Mesendoderm (in vitro differentiated cells): ENCODE data around the gene MBTD1.

ENCODE experiments used
- DNase-seq: peaks from one replicate; pipeline ENCODE4 v3.0.0; 2013
- H2AK5ac ChIP-seq: 2 replicates; pipeline ENCODE4 v1.6.1; 2013; ENCODE audit warnings: low read length, inconsistent platforms
- H2BK120ac ChIP-seq: 2 replicates; pipeline ENCODE4 v1.6.1; 2013; ENCODE audit warnings: low read depth, mild to moderate bottlenecking, low read length, moderate library complexity, mixed read lengths
- H2BK15ac ChIP-seq: replicated peaks from 2 replicates; pipeline ENCODE4 v1.6.1; 2013; ENCODE audit warnings: low read depth, mild to moderate bottlenecking, moderate library complexity
- H2BK5ac ChIP-seq: 2 replicates; pipeline ENCODE4 v1.6.1; 2013; ENCODE audit warnings: low read length, inconsistent platforms
- H3K18ac ChIP-seq: 2 replicates; pipeline ENCODE4 v1.6.1; 2013; ENCODE audit warnings: mild to moderate bottlenecking, low read length, mixed read lengths
- H3K23ac ChIP-seq: one replicate; pipeline ENCODE4 v1.6.1; 2013; ENCODE audit warnings: low read length
- H3K27ac ChIP-seq: 2 replicates; pipeline ENCODE4 v1.5.1; 2013; ENCODE audit warnings: low read depth, mild to moderate bottlenecking, inconsistent platforms, low read length, moderate library complexity
- H3K27me3 ChIP-seq: 2 replicates; pipeline ENCODE4 v1.6.1; 2013; ENCODE audit warnings: low read length, control low read depth, mild to moderate bottlenecking, inconsistent platforms; ENCODE audit not compliant: insufficient read depth, poor library complexity
- H3K36me3 ChIP-seq: 2 replicates; pipeline ENCODE4 v1.6.1; 2013; ENCODE audit warnings: low read length, inconsistent platforms; ENCODE audit not compliant: control insufficient read depth, insufficient read depth
- H3K4ac ChIP-seq: one replicate; pipeline ENCODE4 v1.6.1; 2013; ENCODE audit warnings: low read depth, mild to moderate bottlenecking, low read length, moderate library complexity
- H3K4me1 ChIP-seq: 2 replicates; pipeline ENCODE4 v1.6.1; 2013; ENCODE audit warnings: low read depth, low read length, inconsistent platforms; ENCODE audit not compliant: control insufficient read depth
- H3K4me2 ChIP-seq: 2 replicates; pipeline ENCODE4 v1.6.1; 2013; ENCODE audit warnings: low read length
- H3K4me3 ChIP-seq: 2 replicates; pipeline ENCODE4 v1.5.1; 2013; ENCODE audit warnings: mild to moderate bottlenecking, low read length
- H3K56ac ChIP-seq: one replicate; pipeline ENCODE4 v1.6.1; 2013; ENCODE audit warnings: low read length
- H3K79me1 ChIP-seq: 2 replicates; pipeline ENCODE4 v1.6.1; 2013; ENCODE audit warnings: low read length, inconsistent platforms
- H3K79me2 ChIP-seq: 2 replicates; pipeline ENCODE4 v1.6.1; 2013; ENCODE audit warnings: mild to moderate bottlenecking, low read length; ENCODE audit not compliant: control insufficient read depth, insufficient read depth
- H3K9ac ChIP-seq: 2 replicates; pipeline ENCODE4 v1.6.1; 2013; ENCODE audit warnings: low read length, inconsistent platforms
- H4K5ac ChIP-seq: one replicate; pipeline ENCODE4 v1.6.1; 2013; ENCODE audit warnings: low read length
- H4K8ac ChIP-seq: one replicate; pipeline ENCODE4 v1.6.1; 2013; ENCODE audit warnings: low read depth, mild to moderate bottlenecking, control low read depth, low read length, moderate library complexity
- WGBS: extraction: QIAGEN DNeasy Blood & Tissue Kit; methylation state at CpG from one replicate; pipeline ENCODE4 v1.1.7; 2013; ENCODE audit warnings: low lambda C conversion rate, missing lambda C conversion rate; ENCODE audit not compliant: insufficient coverage; ENCODE audit errors: extremely low coverage; 5-methylcytosine and 5-hydroxymethylcytosine counted together

Gene MBTD1

GRCh38 chr17:51200295-51200694 lies 59.6 kb downstream of the MBTD1 start:
- no peaks in the 10 kb centered on the region for H3K27me3 ChIP-seq
- DNase-seq = no peak
- peaks cover 5% of the 10 kb centered on the region for H3K36me3 ChIP-seq

GRCh38 chr17:51197754-51198153 lies 62.1 kb downstream of the MBTD1 start:
- H4K5ac ChIP-seq = no peak overlapping the region
- H3K56ac ChIP-seq = no peak overlapping the region
- no peak overlapping the region for H3K4me3 ChIP-seq
- no peak overlapping the region for H3K4me2 ChIP-seq
- H3K4me1 ChIP-seq = no peaks in the 10 kb centered on the region
- no peak overlapping the region for H2BK120ac ChIP-seq
- no peak overlapping the region for H3K27ac ChIP-seq
- H3K79me2 ChIP-seq = no peaks in the 10 kb centered on the region
- DNase-seq = no peak
- H3K18ac ChIP-seq = no peak overlapping the region
- H3K23ac ChIP-seq = no peak overlapping the region
- H3K9ac ChIP-seq = no peak overlapping the region
- no peaks in the 10 kb centered on the region for H3K79me1 ChIP-seq
- H2BK15ac ChIP-seq = no peak overlapping the region
- no peak overlapping the region for H4K8ac ChIP-seq
- no peak overlapping the region for H2AK5ac ChIP-seq
- no peaks in the 10 kb centered on the region for H3K27me3 ChIP-seq
- H3K36me3 ChIP-seq = peaks cover 3% of the 10 kb centered on the region
- no CpG with 5 or more reads among the region's 4 CpGs for WGBS
- no peak overlapping the region for H3K4ac ChIP-seq
- no peak overlapping the region for H2BK5ac ChIP-seq

More at GRCh38 chr17:51200295-51200694, 59.6 kb downstream of the MBTD1 start:
- Histone ChIP-seq H3K9ac (no peak overlapping the region), H3K4me2 (no peak overlapping the region), H4K5ac (no peak overlapping the region), H3K4ac (no peak overlapping the region), H3K79me2 (no peaks in the 10 kb centered on the region), H2BK120ac (no peak overlapping the region), H3K23ac (no peak overlapping the region), H3K4me3 (no peak overlapping the region), H2AK5ac (no peak overlapping the region), H2BK5ac (no peak overlapping the region), H4K8ac (no peak overlapping the region), H3K56ac (no peak overlapping the region), H3K27ac (no peak overlapping the region), H3K4me1 (no peaks in the 10 kb centered on the region), H3K79me1 (no peaks in the 10 kb centered on the region), H2BK15ac (no peak overlapping the region), H3K18ac (no peak overlapping the region)
- WGBS = no CpG with 5 or more reads among the region's 6 CpGs

GRCh38 chr17:51191895-51192294 lies 68.0 kb downstream of the MBTD1 start:
- Histone ChIP-seq H4K8ac (no peak overlapping the region), H2AK5ac (no peak overlapping the region), H3K79me2 (no peaks in the 10 kb centered on the region), H3K79me1 (no peaks in the 10 kb centered on the region), H3K18ac (no peak overlapping the region), H2BK15ac (no peak overlapping the region), H3K4me1 (no peaks in the 10 kb centered on the region), H3K4me2 (no peak overlapping the region), H3K27ac (no peak overlapping the region), H3K4ac (no peak overlapping the region), H3K27me3 (no peaks in the 10 kb centered on the region), H3K23ac (no peak overlapping the region), H3K36me3 (peaks cover 3% of the 10 kb centered on the region), H4K5ac (no peak overlapping the region), H2BK120ac (no peak overlapping the region), H2BK5ac (no peak overlapping the region), H3K4me3 (no peak overlapping the region), H3K56ac (no peak overlapping the region), H3K9ac (no peak overlapping the region)
- no peak for DNase-seq
- no CpG with 5 or more reads among the region's 2 CpGs for WGBS

- DNase-seq = no peak
- Histone ChIP-seq H3K36me3 (peaks cover 3% of the 10 kb centered on the region), H3K9ac (no peak overlapping the region), H3K4me3 (no peak overlapping the region), H3K4me2 (no peak overlapping the region), H3K18ac (no peak overlapping the region), H3K4me1 (no peaks in the 10 kb centered on the region), H3K27ac (no peak overlapping the region), H3K56ac (no peak overlapping the region), H2BK5ac (no peak overlapping the region), H4K5ac (no peak overlapping the region), H3K79me1 (no peaks in the 10 kb centered on the region), H3K23ac (no peak overlapping the region), H2AK5ac (no peak overlapping the region), H2BK15ac (no peak overlapping the region), H3K27me3 (no peaks in the 10 kb centered on the region), H3K4ac (no peak overlapping the region), H3K79me2 (no peaks in the 10 kb centered on the region), H4K8ac (no peak overlapping the region), H2BK120ac (no peak overlapping the region)
- WGBS = no CpG with 5 or more reads among the region's 1 CpG
Observed at GRCh38 chr17:51189628-51190027, 70.2 kb downstream of the MBTD1 start.

GRCh38 chr17:51189162-51189561 lies 70.7 kb downstream of the MBTD1 start:
- Histone ChIP-seq H2BK5ac (no peak overlapping the region), H3K79me2 (no peaks in the 10 kb centered on the region), H2BK120ac (no peak overlapping the region), H3K23ac (no peak overlapping the region), H3K56ac (no peak overlapping the region), H3K4me1 (no peaks in the 10 kb centered on the region), H3K4me3 (no peak overlapping the region), H2AK5ac (no peak overlapping the region), H3K79me1 (no peaks in the 10 kb centered on the region), H3K9ac (no peak overlapping the region), H3K4me2 (no peak overlapping the region), H3K27ac (no peak overlapping the region), H2BK15ac (no peak overlapping the region), H4K5ac (no peak overlapping the region), H4K8ac (no peak overlapping the region), H3K27me3 (no peaks in the 10 kb centered on the region), H3K36me3 (peaks cover 3% of the 10 kb centered on the region), H3K4ac (no peak overlapping the region), H3K18ac (no peak overlapping the region)
- no peak for DNase-seq

GRCh38 chr17:51188271-51188833 lies 71.5 kb downstream of the MBTD1 start:
- Histone ChIP-seq H3K27me3 (no peaks in the 10 kb centered on the region), H2BK120ac (no peak overlapping the region), H2AK5ac (no peak overlapping the region), H2BK15ac (no peak overlapping the region), H3K36me3 (peaks cover 3% of the 10 kb centered on the region), H3K4ac (no peak overlapping the region), H3K4me3 (no peak overlapping the region), H3K79me2 (no peaks in the 10 kb centered on the region), H2BK5ac (no peak overlapping the region), H3K27ac (no peak overlapping the region), H3K4me2 (no peak overlapping the region), H3K18ac (no peak overlapping the region), H3K9ac (no peak overlapping the region), H3K79me1 (no peaks in the 10 kb centered on the region), H3K4me1 (no peaks in the 10 kb centered on the region), H4K5ac (no peak overlapping the region), H3K56ac (no peak overlapping the region), H4K8ac (no peak overlapping the region), H3K23ac (no peak overlapping the region)
- WGBS = no CpG with 5 or more reads among the region's 9 CpGs
- DNase-seq = no peak
